Left renal pelvis (tissue), 4 donors: Measurements from ENCODE around the gene BTBD16. TPM values are rescaled to one million over a fixed set of nuclear protein-coding genes. Genes with fewer than 3 reads are reported as not detected.

Source experiments
- DNase-seq, 4 donors: peaks; one replicate each; pipeline ENCODE4 v3.0.0-alpha.2; 2013; ENCODE audit warnings: low read depth in 4 of 4, low spot score in 3 of 4
- polyA plus RNA-seq, 4 donors: library from polyadenylated mRNA; unstranded; fragments of 120-200 nt; gene quantifications; one replicate each; pipeline ENCODE4 v1.2.1, GENCODE V29; 2013; ENCODE audit not compliant: insufficient read length in 4 of 4

BTBD16 gene
- polyA plus RNA-seq, 4 donors = 0.08 to 2.0 (median 0.88) TPM

GRCh38 chr10:122246830-122247520, 24.1 kb upstream of the BTBD16 start:
- DNase-seq = no peak

- DNase-seq = no peak
Measured at GRCh38 chr10:122248356-122249302, 22.5 kb upstream of the BTBD16 start.

- no peak for DNase-seq
Measured at GRCh38 chr10:122249303-122249850, 21.7 kb upstream of the BTBD16 start.

- no peak for DNase-seq
Measured at GRCh38 chr10:122249991-122250750, 20.9 kb upstream of the BTBD16 start.

GRCh38 chr10:122251459-122252255, 19.4 kb upstream of the BTBD16 start:
- DNase-seq = no peak

- DNase-seq = no peak
Measured at GRCh38 chr10:122252805-122253204, 18.3 kb upstream of the BTBD16 start.

- no peak for DNase-seq
Measured at GRCh38 chr10:122253605-122254004, 17.5 kb upstream of the BTBD16 start.

GRCh38 chr10:122254831-122255230, 16.3 kb upstream of the BTBD16 start:
- no peak for DNase-seq

GRCh38 chr10:122255509-122256301, 15.4 kb upstream of the BTBD16 start:
- no peak for DNase-seq

GRCh38 chr10:122257041-122257440, 14.1 kb upstream of the BTBD16 start:
- DNase-seq = no peak

- DNase-seq = no peak
Measured at GRCh38 chr10:122258136-122259074, 12.7 kb upstream of the BTBD16 start.

- no peak for DNase-seq
Measured at GRCh38 chr10:122259075-122259466, 12.0 kb upstream of the BTBD16 start.

- no peak for DNase-seq
Measured at GRCh38 chr10:122261584-122261983, 9.5 kb upstream of the BTBD16 start.

GRCh38 chr10:122263971-122264370, 7.1 kb upstream of the BTBD16 start:
- no peak for DNase-seq

- no peak for DNase-seq
Measured at GRCh38 chr10:122264436-122264835, 6.7 kb upstream of the BTBD16 start.

GRCh38 chr10:122264931-122265330, 6.2 kb upstream of the BTBD16 start:
- no peak for DNase-seq

GRCh38 chr10:122265896-122266295, 5.2 kb upstream of the BTBD16 start:
- DNase-seq = peak in 2 of 4 donors; percentile 35 to 37
